ENCODE results near the gene JADE1.

The JADE1 gene

DNA sequence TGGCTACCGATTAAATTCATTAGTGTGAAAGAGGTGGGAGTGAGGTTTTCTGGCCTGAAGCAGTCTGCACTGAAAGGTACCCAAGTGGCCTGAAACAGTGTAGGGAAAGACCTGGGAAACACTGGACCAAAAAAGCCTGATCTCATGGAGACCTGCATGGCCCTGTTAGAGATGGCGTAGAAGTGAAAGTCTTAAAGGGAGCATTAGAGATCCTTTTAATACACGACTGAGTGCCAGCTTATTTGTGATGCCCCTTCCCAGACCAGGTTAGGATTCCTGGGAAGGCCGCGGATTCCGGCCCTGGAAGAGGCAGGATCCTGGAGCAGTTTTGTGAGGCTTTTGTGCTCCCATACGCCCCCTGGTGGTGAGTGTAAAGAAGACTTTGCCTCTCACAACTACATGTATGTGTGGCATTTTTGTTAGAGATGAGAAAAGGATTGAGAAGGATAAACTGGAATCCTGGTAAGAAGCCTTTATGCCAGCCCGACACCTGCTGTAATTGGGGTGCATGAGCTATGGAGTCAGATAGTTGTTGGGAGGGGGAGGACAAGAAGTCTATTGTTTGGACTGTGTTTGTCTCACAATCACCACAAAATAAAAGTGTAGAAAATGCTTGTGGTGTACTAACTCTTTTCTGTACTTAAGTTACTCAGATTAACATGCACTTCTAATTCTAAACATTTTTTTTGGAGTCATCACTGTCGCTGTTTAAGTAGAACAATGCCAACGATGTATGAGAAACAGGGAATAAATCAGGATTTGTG is 54.0 kb downstream of the JADE1 start:
- DNase-seq (ENCODE audit: insufficient read length) (no peak), FAIRE-seq (peak; percentile 86)
- TF ChIP-seq POLR2AphosphoS5 (IDR thresholded peaks at IDR 0.05; ENCODE audit: low read depth, low read length) (no peak), POLR2A (IDR thresholded peaks at IDR 0.05; ENCODE audit: low read depth, low read length) (no peak), TAF1 (IDR thresholded peaks at IDR 0.05; ENCODE audit: borderline replicate concordance, low read depth, low read length) (no peak)

GRCh38 chr4:128865132-128865531 is 55.6 kb downstream of the JADE1 start:
- DNase-seq (ENCODE audit: insufficient read length) (no peak), FAIRE-seq (no peak)
- TF ChIP-seq POLR2A (IDR thresholded peaks at IDR 0.05; ENCODE audit: low read depth, low read length) (no peak), POLR2AphosphoS5 (IDR thresholded peaks at IDR 0.05; ENCODE audit: low read depth, low read length) (no peak), TAF1 (IDR thresholded peaks at IDR 0.05; ENCODE audit: borderline replicate concordance, low read depth, low read length) (no peak)

DNA sequence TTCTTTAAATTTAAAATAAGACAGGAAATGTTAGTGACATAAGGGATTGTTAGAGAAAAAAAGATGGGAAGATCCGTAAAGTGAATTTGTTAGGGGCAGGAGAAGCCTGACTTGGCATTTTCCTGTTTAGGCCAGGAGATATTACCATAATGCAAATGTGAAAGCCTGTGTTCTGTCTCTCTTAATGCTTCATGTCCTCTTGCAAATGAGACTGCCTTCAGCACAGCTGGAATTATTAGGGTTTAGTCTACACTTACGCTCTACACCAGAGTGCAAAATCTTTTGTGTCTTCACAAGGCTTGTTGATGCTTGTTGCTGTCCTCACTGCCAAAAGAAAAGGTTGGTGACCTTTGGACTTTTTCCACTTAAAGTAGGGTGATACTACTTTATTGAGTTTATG is 56.8 kb downstream of the JADE1 start:
- no peak for FAIRE-seq
- TF ChIP-seq TAF1 (IDR thresholded peaks at IDR 0.05; ENCODE audit: borderline replicate concordance, low read depth, low read length) (no peak), POLR2A (IDR thresholded peaks at IDR 0.05; ENCODE audit: low read depth, low read length) (no peak), POLR2AphosphoS5 (IDR thresholded peaks at IDR 0.05; ENCODE audit: low read depth, low read length) (no peak)
- DNase-seq (ENCODE audit: insufficient read length) = no peak

DNA sequence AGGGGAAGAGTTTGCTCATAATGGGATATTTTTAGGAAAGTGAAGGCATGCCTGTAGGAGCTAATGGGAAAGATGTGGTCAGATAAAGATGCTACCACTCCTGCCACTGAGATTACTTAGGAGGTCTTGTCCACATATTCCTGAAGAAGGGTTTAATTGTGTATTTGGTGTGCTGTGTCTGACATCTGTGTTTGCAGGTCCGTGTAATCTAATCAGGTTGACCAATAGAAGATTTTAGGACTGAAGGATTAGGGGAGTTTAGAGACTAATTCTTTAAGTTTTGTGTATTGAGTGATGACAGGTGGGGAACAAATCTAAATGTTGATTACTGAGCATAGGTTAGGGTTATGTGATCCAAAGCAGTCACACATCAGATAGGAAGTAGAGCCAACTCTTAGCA is 57.2 kb downstream of the JADE1 start:
- FAIRE-seq (no peak), DNase-seq (ENCODE audit: insufficient read length) (no peak)
- TF ChIP-seq POLR2A (IDR thresholded peaks at IDR 0.05; ENCODE audit: low read depth, low read length) = no peak

DNA sequence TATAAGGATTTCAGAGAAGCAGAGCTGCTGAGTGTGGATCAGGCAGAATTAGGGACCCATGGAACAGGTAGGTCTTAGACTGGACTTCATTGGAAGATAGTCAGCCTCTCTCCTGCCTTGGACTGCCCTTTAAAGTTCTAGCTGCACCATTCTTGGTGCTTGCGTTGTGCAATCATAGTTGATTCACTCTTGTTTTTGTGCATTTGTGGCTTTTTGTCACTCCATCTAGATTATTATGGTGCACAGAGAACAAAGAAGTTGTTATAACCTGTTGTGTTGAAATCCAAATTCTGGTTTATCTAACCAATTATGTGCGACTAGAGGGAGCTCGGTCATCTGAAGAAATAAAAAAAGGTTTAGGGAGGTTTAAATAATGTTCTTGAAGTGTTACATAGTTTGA is 59.3 kb downstream of the JADE1 start:
- DNase-seq (ENCODE audit: insufficient read length) (no peak), FAIRE-seq (no peak)
- TF ChIP-seq POLR2AphosphoS5 (IDR thresholded peaks at IDR 0.05; ENCODE audit: low read depth, low read length) = no peak
- no peak for TF ChIP-seq TAF1 (IDR thresholded peaks at IDR 0.05; ENCODE audit: borderline replicate concordance, low read depth, low read length)
- TF ChIP-seq POLR2A (IDR thresholded peaks at IDR 0.05; ENCODE audit: low read depth, low read length) = no peak

GRCh38 chr4:128869776-128870509 is 60.4 kb downstream of the JADE1 start:
- no peak for DNase-seq (ENCODE audit: insufficient read length)
- TF ChIP-seq TAF1 (IDR thresholded peaks at IDR 0.05; ENCODE audit: borderline replicate concordance, low read depth, low read length) = no peak
- no peak for FAIRE-seq

DNA sequence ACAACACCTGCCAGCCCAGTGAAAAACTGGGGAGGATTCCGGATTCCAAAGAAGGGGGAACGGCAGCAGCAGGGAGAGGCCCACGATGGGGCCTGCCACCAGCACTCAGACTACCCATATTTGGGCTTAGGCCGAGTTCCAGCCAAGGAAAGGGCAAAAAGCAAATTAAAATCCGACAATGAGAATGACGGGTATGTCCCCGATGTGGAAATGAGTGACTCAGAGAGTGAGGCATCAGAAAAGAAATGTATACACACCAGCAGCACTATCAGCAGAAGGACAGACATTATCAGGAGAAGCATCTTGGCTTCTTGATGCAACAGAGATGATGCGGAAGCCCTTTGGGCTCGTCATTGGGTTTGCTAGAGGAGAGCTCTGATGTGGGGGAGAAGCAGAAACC is 62.4 kb downstream of the JADE1 start:
- TF ChIP-seq TAF1 (IDR thresholded peaks at IDR 0.05; ENCODE audit: borderline replicate concordance, low read depth, low read length) = no peak
- no peak for TF ChIP-seq POLR2A (IDR thresholded peaks at IDR 0.05; ENCODE audit: low read depth, low read length)
- no peak for TF ChIP-seq POLR2AphosphoS5 (IDR thresholded peaks at IDR 0.05; ENCODE audit: low read depth, low read length)
- no peak for DNase-seq (ENCODE audit: insufficient read length)
- FAIRE-seq = no peak

GRCh38 chr4:128876200-128876599 is 66.7 kb downstream of the JADE1 start:
- FAIRE-seq = no peak
- TF ChIP-seq TAF1 (IDR thresholded peaks at IDR 0.05; ENCODE audit: borderline replicate concordance, low read depth, low read length) (no peak), POLR2A (IDR thresholded peaks at IDR 0.05; ENCODE audit: low read depth, low read length) (no peak), POLR2AphosphoS5 (IDR thresholded peaks at IDR 0.05; ENCODE audit: low read depth, low read length) (no peak)
- DNase-seq (ENCODE audit: insufficient read length) = no peak

DNA sequence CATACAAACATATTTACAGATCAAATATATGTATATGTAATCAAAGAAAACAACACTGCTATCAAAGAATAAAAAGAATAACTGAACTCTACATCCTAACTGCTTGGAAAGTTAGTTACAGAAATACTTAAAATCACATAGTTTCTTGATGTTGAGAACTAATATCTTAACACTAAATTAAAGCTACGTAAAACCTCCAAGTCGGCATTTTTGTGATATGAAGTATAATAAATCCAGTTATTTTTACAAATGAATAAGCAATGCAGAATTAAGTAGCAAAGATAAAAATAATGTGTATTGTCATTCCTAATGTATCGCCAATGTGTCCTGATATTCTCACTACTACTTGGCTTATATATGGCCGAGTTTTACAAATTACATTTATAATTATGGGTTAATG is 68.4 kb downstream of the JADE1 start:
- FAIRE-seq (no peak), DNase-seq (ENCODE audit: insufficient read length) (no peak)
- no peak for TF ChIP-seq POLR2AphosphoS5 (IDR thresholded peaks at IDR 0.05; ENCODE audit: low read depth, low read length)
- TF ChIP-seq TAF1 (IDR thresholded peaks at IDR 0.05; ENCODE audit: borderline replicate concordance, low read depth, low read length) = no peak
- TF ChIP-seq POLR2A (IDR thresholded peaks at IDR 0.05; ENCODE audit: low read depth, low read length) = no peak

- DNase-seq (ENCODE audit: insufficient read length) = no peak
- no peak for TF ChIP-seq TAF1 (IDR thresholded peaks at IDR 0.05; ENCODE audit: borderline replicate concordance, low read depth, low read length)
- FAIRE-seq = no peak
These were observed 69.8 kb downstream of the JADE1 start for GRCh38 chr4:128879283-128879682.

- FAIRE-seq (no peak), DNase-seq (ENCODE audit: insufficient read length) (no peak)
- TF ChIP-seq POLR2A (IDR thresholded peaks at IDR 0.05; ENCODE audit: low read depth, low read length) (no peak), TAF1 (IDR thresholded peaks at IDR 0.05; ENCODE audit: borderline replicate concordance, low read depth, low read length) (no peak), POLR2AphosphoS5 (IDR thresholded peaks at IDR 0.05; ENCODE audit: low read depth, low read length) (no peak)
These were observed 70.5 kb downstream of the JADE1 start for GRCh38 chr4:128879971-128880370.

GRCh38 chr4:128880662-128881061 is 71.2 kb downstream of the JADE1 start:
- no peak for FAIRE-seq
- no peak for DNase-seq (ENCODE audit: insufficient read length)
- TF ChIP-seq TAF1 (IDR thresholded peaks at IDR 0.05; ENCODE audit: borderline replicate concordance, low read depth, low read length) (no peak), POLR2AphosphoS5 (IDR thresholded peaks at IDR 0.05; ENCODE audit: low read depth, low read length) (no peak), POLR2A (IDR thresholded peaks at IDR 0.05; ENCODE audit: low read depth, low read length) (no peak)

Measured in GM12892 (cell line).